ENCODE measurements around the gene SCAMP2. TPM values are rescaled to one million over a fixed set of nuclear protein-coding genes. Genes with fewer than 3 reads are reported as not detected.

SCAMP2 gene
- total RNA-seq, 1 donor from 2014 or later: 90.8 TPM

GRCh38 chr15:74857671-74858368 is 15.3 kb downstream of the SCAMP2 start:
- peaks cover 14 to 16% of the 10 kb centered on the region in 2 donors for H3K36me3 ChIP-seq
- no peak for TF ChIP-seq CTCF (IDR thresholded peaks at IDR 0.05)
- H3K9me3 ChIP-seq: no peaks in the 10 kb centered on the region
- H3K27ac ChIP-seq: no peak overlapping the region
- H3K27me3 ChIP-seq: no peaks in the 10 kb centered on the region
- DNase-seq (ENCODE audit: low spot score in 2 of 2): no peak
- intact Hi-C loops (cut with DNase I): no loop called here
- no peak overlapping the region for H3K4me3 ChIP-seq
- peaks cover 0 to 5% of the 10 kb centered on the region in 2 donors for H3K4me1 ChIP-seq

- no peaks in the 10 kb centered on the region for H3K27me3 ChIP-seq
Measured at GRCh38 chr15:74857082-74857655, 16.0 kb downstream of the SCAMP2 start.

GRCh38 chr15:74856537-74856936 is 16.6 kb downstream of the SCAMP2 start:
- Histone ChIP-seq H3K4me3 (no peak overlapping the region), H3K27ac (no peak overlapping the region), H3K9me3 (no peaks in the 10 kb centered on the region), H3K36me3 (peaks cover 27 to 29% of the 10 kb centered on the region in 2 donors), H3K27me3 (no peaks in the 10 kb centered on the region), H3K4me1 (peaks cover 0 to 5% of the 10 kb centered on the region in 2 donors)
- intact Hi-C loops (cut with DNase I): no loop called here
- DNase-seq (ENCODE audit: low spot score in 2 of 2): no peak
- TF ChIP-seq CTCF (IDR thresholded peaks at IDR 0.05): no peak

More at GRCh38 chr15:74857082-74857655, 16.0 kb downstream of the SCAMP2 start:
- Histone ChIP-seq H3K27ac (no peak overlapping the region), H3K4me3 (no peak overlapping the region), H3K9me3 (no peaks in the 10 kb centered on the region), H3K36me3 (peaks cover 21 to 23% of the 10 kb centered on the region in 2 donors), H3K4me1 (peaks cover 0 to 5% of the 10 kb centered on the region in 2 donors)
- no peak for DNase-seq (ENCODE audit: low spot score in 2 of 2)
- intact Hi-C loops (cut with DNase I): no loop called here
- TF ChIP-seq CTCF (IDR thresholded peaks at IDR 0.05): no peak

DNA sequence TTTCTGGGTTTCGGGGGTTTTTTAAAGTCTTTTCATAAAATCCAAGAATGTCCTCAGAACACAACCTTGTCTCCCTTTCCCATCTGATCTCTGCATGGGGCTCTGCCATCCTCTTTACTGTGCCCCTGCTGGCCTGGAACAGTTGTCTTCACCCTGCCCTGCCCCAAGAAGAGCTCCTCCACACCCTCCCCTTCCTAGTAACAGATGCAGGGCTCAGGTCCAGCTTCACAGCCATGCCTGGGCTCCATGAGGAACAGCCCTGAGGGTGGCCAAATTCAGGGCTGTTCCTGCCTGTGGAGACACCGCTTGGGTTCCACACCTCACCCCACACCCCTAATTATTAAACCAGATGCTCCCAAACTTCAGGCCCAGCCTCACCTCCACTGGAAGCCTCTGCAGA is 17.3 kb downstream of the SCAMP2 start:
- TF ChIP-seq CTCF (IDR thresholded peaks at IDR 0.05): no peak
- Histone ChIP-seq H3K36me3 (peaks cover 34 to 36% of the 10 kb centered on the region in 2 donors), H3K27me3 (no peaks in the 10 kb centered on the region), H3K4me1 (peaks cover 0 to 5% of the 10 kb centered on the region in 2 donors), H3K9me3 (no peaks in the 10 kb centered on the region), H3K27ac (no peak overlapping the region), H3K4me3 (no peak overlapping the region)
- DNase-seq (ENCODE audit: low spot score in 2 of 2): no peak
- intact Hi-C loops (cut with DNase I): no loop called here

DNA sequence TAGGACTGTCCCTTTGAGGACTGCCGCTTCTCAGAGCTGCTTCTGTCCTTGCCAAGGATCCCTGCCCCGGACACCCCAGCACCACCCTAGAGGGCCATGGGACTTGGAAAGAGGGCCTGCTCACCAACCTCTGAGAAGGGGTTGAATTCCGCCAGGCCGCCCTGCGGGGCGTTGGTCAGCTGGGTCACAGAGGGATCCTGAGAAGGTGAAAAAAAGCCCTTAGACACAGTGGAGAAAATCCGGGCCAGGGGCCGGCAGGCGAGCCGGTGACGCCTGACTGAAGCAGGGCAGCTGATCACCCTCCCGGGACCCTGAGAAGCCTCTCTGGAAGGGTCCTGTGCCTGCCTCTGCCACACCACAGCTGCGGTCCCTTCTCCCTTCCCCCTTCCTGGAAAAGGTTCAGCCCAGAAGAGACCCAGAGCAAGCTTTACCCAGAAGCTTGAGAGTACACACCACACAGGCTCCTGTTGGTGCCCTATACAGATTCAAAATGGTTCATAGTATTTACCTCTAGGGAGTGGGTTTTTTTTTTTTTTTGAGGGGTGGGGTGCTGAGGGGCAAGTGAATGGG is 18.6 kb downstream of the SCAMP2 start:
- Histone ChIP-seq H3K36me3 (peaks cover 47 to 49% of the 10 kb centered on the region in 2 donors), H3K27ac (no peak overlapping the region)

More for the DNA sequence above, 18.6 kb downstream of the SCAMP2 start:
- Histone ChIP-seq H3K27me3 (no peaks in the 10 kb centered on the region), H3K4me1 (peaks cover 0 to 2% of the 10 kb centered on the region in 2 donors), H3K4me3 (no peak overlapping the region), H3K9me3 (no peaks in the 10 kb centered on the region)
- DNase-seq (ENCODE audit: low spot score in 2 of 2): no peak
- intact Hi-C loops (cut with DNase I): no loop called here
- no peak for TF ChIP-seq CTCF (IDR thresholded peaks at IDR 0.05)
